Stimulated activated naive CD8-positive, alpha-beta T cell treated with anti-CD3 and anti-CD28 coated beads, Interleukin-15, Interleukin-2, amounts not matched to agents 100 U/mL and 50 U/mL, for 24 hours (primary cell): ENCODE measurements around the gene LENEP.

Experiments used
- ATAC-seq: fragments of 150-1000 bp; cut with Tn5 transposase; one replicate; pipeline ENCODE4 v1.10.0; 2021
- DNase-seq: peaks from one replicate; pipeline ENCODE4 v3.0.0; 2021

The LENEP gene

GRCh38 chr1:154960446-154961136 lies 32.8 kb upstream of the LENEP start:
- no peak for DNase-seq
- no peak for ATAC-seq

GRCh38 chr1:154961207-154962155 lies 31.9 kb upstream of the LENEP start, which contains the start of gene PYGO2:
PYGO2 (minus strand) TSS chr1:154961782; CDS start chr1:154961576, 206 bp downstream.
- peak; percentile 88 for DNase-seq
- peak; percentile 85 for ATAC-seq

DNA sequence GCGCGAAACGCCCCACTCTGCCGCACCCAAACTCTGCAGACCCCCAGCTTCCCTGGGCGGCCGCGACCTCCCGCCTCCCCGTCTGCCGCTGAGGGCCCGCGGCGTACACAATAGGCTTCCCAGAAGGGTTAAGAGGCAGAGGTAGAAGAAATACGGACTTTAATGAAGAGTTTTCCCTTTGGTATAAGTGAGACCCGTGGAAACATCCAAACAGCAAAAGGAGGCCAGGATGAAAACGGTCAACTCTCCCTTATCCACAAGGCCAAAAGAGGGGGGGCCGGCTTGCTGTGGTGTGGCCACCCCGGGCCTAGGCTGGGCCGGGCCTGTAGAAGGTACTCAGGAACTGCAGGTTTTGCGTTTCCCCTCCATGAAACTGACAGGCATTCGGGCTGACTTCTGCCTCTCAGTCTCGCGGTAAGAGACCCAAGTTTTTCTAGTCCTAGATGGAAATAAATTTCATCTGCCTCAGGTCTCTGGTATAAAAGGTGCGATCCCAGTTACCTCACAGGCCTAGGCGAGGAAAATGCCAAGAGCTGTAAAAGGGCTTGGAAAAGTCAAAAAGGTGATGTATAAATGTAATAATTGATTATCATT lies 31.1 kb upstream of the LENEP start:
- DNase-seq, result no peak
- peak; percentile 1 for ATAC-seq

- no peak for DNase-seq
- no peak for ATAC-seq
These were observed 30.5 kb upstream of the LENEP start for GRCh38 chr1:154962795-154963330.

DNA sequence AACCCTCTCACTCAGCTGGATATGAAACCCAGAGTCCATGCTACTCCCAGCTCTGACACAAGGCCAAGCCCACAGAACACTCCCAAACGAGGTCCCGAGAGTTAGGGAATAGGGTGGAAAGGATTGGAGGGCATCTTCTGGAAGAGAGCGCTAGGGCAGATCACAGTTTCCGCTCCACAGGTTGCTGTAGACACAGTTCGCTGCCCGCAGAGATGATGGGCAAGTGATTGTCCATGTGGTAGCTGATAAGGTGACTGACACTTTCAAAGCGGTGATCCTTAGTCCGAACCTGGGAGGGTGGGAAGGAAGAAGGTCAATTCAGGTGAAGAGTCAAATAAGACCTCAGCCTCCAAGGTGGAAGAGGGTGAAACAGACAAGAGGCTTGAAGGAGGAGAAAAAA lies 29.7 kb upstream of the LENEP start:
- ATAC-seq, result no peak
- DNase-seq, result no peak

- ATAC-seq (no peak), DNase-seq (no peak)
These were observed 29.0 kb upstream of the LENEP start for GRCh38 chr1:154964359-154964758.

DNA sequence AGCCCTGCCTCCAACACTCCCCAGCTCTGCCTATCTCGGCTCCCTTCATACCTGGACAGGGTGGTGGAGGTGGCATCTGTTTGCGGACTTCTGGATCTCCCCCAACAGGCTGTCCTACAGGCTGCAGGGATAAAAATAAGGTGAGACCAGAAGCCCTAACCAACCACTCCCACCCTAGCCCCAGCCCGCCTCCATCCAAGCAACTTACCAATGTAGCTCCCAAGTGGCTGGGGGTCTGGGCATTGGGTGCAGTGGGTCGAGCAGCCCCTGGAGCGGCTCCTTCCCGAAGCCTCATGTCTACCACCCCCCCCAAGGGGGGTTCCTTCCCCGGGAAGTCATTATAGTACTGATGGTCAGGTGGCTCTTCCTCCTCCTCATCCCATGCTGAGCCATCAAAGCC lies 27.3 kb upstream of the LENEP start:
- DNase-seq (no peak), ATAC-seq (no peak)

- ATAC-seq (no peak), DNase-seq (no peak)
These were observed 25.9 kb upstream of the LENEP start for GRCh38 chr1:154967331-154967950.

DNA sequence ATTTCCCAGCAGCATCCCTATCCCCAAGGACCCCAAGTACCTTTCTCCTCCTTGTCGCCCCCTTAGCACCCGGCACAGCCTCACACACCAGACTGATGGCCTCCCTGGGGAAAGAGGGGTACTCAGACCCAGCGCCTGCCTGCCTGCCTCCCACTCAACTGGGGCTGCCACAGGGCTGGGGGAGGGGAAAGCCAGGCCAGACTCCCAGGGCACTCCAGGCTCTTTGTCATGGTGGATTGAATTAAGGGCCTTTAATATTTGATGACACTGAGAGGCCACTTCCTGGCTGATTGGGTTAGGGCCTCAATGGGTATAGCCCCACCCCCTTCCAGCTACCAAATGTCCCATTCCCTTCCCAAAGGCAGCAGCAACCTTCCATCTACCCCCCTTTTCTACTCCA lies 24.7 kb upstream of the LENEP start:
- ATAC-seq, result no peak
- no peak for DNase-seq

DNA sequence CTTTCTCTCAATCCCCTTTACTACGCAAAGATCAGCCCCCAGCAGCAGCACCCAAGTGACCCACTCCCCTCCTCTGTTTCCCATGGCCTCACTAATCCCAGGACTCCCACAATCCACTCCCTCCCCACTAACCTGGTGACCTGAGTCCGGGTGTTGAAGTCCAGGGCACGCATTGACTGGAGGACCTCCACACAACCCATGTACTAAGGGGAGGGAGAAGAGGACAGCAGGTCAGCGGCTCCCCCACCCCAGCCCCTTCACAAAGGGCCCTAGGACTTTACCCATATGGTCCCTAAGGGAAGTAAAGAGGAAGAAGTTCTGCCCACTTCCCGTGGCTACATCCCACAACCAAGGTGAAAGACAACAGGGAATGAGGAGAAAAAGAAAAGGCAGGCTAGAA lies 24.1 kb upstream of the LENEP start:
- DNase-seq (no peak), ATAC-seq (no peak)

GRCh38 chr1:154969860-154970452 lies 23.4 kb upstream of the LENEP start:
- DNase-seq (no peak), ATAC-seq (no peak)

GRCh38 chr1:154970631-154971340 lies 22.6 kb upstream of the LENEP start, which contains the start of gene SHC1:
SHC1 (minus strand) TSS chr1:154970747; CDS start chr1:154970526, 221 bp downstream.
- DNase-seq (peak; percentile 57), ATAC-seq (no peak)

- no peak for DNase-seq
- no peak for ATAC-seq
These were observed 21.9 kb upstream of the LENEP start for GRCh38 chr1:154971341-154971998.

GRCh38 chr1:154972213-154972516 lies 21.2 kb upstream of the LENEP start:
- DNase-seq (no peak), ATAC-seq (no peak)

DNA sequence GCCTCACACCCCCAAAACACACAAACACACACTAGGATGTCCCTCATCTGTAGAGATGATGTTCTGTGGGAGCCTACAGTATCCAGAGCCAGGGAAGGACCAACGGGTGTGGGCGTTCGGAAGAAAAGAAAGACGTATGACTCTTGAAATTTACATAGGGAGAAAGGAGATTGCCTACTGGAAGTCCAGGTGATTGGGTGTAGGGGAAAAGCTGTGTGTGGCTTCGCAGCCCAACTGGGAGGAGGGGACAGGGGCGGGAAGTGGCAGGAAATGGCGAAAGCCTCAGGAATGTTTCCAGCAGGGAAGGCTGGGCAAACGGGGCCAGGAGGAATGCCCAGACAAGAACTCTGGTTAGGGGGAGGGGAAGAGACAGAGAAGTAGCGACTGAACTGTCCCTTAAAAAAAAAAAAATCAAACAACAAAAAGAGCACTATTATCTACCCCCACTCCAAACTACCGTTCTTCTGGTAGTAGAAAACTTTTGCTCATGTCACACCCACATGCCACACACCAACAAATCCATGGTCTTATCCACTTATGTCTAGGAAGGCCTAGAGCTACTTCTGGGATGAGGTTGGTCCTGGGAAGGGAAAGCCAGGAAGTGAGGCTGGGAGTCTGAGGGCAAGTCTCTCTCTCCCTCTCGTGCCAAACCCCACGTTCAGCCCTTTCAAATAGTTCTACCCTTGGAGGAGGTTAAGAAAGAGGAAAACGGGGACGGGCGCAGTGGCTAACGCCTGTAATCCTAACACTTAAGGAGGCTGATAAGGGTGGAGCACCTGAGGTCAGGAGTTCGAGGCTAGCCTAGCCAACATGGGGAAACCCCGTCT lies 20.7 kb upstream of the LENEP start:
- no peak for ATAC-seq
- DNase-seq, result no peak

- DNase-seq (peak; percentile 96), ATAC-seq (peak; percentile 25)
These were observed 19.9 kb upstream of the LENEP start for GRCh38 chr1:154973344-154974101.

DNA sequence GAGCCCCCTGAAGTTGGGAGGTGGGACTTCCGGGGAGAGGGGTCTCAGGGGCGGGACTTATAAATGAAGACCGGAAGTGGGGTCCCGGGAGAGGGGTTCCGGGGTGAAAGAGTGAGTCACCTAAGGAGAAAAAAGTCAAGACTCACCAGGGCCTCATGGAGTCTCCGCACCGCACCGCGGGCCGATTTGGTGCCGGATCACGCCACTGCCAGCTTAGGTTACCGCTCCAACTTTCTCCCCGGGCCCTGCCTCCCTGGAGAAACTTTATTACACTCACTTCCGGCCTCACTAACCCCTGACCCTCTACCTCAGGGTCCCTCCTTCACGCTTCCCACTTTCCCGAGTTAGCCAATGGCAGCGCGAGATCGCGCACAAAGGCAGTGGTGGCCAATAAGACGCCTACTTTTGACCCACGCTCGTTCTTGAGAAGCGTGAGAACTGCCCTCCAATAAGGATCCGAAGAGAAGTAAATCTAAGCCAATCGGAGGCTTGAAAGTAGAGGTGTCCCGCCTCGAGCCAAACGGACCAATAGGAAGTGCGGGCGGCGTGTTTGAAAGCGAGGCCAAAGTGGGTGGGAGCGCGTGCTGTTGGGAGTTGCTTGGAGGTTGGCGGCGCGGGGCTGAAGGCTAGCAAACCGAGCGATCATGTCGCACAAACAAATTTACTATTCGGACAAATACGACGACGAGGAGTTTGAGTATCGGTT lies 19.1 kb upstream of the LENEP start, which contains the start of gene CKS1B:
Gene CKS1B, plus strand, starts transcription at position 580 of the 706 bp plus-strand sequence. Its CDS starts 65 bp downstream, at position 645.
- DNase-seq (peak; percentile 92), ATAC-seq (peak; percentile 86)

DNA sequence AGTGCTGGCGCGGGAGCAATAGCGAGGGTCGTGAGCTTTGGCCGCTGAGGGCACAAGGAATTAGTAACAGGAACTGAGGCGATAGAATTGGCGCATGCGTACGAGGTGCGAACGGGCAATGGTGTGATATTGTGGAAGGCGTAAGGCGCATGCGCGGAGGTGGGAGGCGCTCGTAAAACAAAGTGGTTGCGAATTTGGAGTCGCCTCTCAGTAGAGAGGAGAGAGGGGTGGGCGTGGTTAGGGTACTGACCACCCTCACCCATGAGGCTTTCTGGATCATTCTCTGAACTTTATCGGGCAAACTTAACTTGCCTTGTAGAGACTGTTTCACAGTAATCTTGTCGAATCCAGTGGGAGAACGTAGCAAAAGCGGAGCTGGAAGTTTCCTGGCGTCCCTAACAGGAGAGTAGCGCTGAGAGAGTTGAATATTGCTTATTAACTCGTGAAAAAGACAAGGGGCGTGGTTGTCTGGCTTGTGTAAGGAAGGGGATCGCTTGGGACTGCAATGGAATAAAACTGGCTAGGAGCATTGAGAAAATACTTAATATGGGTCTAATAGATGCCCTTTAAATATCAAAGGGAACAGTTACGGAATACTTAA lies 18.5 kb upstream of the LENEP start:
- ATAC-seq (peak; percentile 57), DNase-seq (peak; percentile 95)
